Measurements from ENCODE around the gene ACSBG1. TPM values are rescaled to one million over a fixed set of nuclear protein-coding genes. Genes with fewer than 3 reads are reported as not detected.

ACSBG1 gene
- total RNA-seq, 1 donor from 2014 or later = 0.38 TPM

DNA sequence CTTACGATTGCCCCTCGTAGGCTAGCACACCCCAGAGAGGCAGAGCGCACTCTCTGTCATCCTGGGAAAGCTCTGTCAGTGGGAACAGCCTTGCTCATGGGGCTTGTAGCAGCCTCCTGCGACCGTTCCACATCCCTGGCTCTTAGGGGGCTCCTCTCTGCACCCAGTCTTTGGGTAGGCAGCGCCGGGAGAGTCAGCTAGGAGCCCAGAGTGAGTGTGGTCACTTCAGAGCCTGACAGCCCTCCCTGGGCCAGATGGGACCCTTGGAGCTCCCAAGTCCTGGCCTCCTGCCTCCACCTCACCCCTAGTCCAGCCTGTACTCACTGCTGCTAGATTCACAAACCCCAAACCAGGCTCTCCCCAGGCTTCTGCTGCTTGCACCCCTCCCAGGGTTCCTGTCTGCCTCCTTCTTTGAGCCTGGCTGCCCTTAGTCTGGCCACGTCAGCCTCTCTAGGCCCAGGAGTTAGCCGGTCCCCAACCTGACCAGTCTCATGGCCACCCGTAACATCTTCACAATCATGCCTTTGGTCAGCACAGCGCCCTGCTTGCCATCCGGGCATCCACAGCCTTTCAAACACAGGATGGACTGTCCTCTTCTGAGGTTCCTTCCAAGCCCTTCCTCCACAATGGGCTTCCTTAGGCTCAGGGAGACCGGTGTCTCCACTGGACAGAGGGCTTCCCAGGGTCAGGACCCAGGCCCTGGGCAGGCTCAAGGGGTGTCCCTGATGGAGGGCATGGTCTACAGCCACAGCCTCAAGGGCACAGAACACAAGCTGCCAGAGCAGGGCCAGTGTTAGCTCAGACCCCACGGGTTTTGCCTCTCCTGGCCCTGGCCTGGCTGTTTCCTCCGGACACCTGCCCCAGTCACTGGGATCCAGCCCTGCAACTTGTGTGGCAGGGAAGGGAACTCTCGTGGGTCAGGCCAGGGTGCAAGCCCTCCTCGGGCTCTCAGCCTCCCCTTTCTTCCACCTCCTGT, 4.6 kb downstream of the ACSBG1 start:
- intact Hi-C loops (cut with DNase I) = loop anchor here (10.0 kb wide), 1 partner anchor 265 kb away; no protein-coding TSS in a partner anchor
- ATAC-seq (ENCODE audit: poor library complexity) (no peak), DNase-seq (no peak)

- ATAC-seq (ENCODE audit: poor library complexity) (no peak), DNase-seq (no peak)
- intact Hi-C loops (cut with DNase I) = no loop called here
These were observed 5.9 kb downstream of the ACSBG1 start for GRCh38 chr15:78228356-78228996.

DNA sequence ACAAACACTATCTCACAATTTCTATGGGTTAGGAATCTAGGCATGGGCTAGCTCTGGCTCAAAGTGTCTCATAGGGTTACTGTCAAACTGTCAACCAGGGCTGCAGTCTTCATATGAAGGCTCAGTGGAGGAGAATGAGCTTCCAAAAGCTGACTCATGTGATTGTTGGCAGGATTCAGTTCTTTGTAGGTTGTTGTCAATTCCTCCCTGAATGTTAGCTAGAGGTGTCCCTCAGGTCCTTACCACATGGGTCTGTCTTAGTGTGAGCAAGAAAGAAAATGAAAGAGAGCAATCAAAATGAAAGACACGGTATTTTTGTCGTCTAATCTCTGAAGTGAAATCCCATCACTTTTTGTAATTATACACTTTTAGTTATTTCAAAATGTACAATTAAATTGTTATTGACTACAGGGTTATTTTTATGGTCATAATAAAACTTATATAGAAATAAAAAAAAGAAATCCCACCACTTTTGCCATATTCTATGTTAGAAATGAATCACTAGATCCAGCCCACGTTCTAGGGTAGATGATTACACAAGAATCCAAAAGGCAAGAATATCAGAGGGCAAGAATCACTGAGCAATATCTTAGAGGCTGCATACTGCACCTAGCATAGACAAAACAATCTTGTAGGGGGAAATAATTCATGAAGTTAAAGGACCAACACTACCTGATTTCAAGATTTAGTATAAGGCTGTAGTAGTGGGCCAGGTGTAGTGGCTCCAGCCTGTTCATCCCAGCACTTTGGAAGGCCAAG, 8.4 kb downstream of the ACSBG1 start:
- intact Hi-C loops (cut with DNase I) = no loop called here
- DNase-seq = no peak
- no peak for ATAC-seq (ENCODE audit: poor library complexity)

DNA sequence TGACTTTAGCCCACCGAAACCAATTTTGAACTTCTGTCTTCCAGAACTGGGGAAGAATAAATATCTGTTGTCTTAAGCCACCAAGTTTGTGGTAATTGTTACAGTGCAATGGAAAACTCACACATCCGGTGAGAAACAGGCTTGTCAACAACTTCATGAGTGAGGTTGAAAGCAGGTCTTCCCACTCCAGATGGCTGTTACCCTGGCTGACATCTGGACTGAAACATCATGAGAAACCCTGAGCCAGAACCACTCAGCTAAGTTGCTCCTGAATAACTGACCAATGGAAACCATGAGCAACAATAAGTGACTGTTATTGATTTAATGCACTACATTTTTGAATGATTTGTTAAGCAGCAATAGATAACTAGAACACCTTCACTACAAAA, 10.3 kb downstream of the ACSBG1 start:
- ATAC-seq (ENCODE audit: poor library complexity) = peak; percentile 67

GRCh38 chr15:78223396-78224022, 10.9 kb downstream of the ACSBG1 start:
- intact Hi-C loops (cut with DNase I) = no loop called here
- ATAC-seq (ENCODE audit: poor library complexity) = peak; percentile 87
- peak; percentile 66 for DNase-seq

More for the DNA sequence above, 10.3 kb downstream of the ACSBG1 start:
- DNase-seq = no peak
- intact Hi-C loops (cut with DNase I) = no loop called here

GRCh38 chr15:78222745-78223395, 11.5 kb downstream of the ACSBG1 start:
- intact Hi-C loops (cut with DNase I) = no loop called here
- peak; percentile 70 for ATAC-seq (ENCODE audit: poor library complexity)

GRCh38 chr15:78220713-78221112, 13.7 kb downstream of the ACSBG1 start:
- intact Hi-C loops (cut with DNase I) = no loop called here
- DNase-seq = no peak
- no peak for ATAC-seq (ENCODE audit: poor library complexity)

More at GRCh38 chr15:78222745-78223395, 11.5 kb downstream of the ACSBG1 start:
- no peak for DNase-seq

- peak; percentile 83 for DNase-seq
- ATAC-seq (ENCODE audit: poor library complexity) = peak; percentile 89
These were observed 17.9 kb downstream of the ACSBG1 start for GRCh38 chr15:78216276-78217104.

GRCh38 chr15:78213956-78214355, 20.4 kb downstream of the ACSBG1 start:
- intact Hi-C loops (cut with DNase I) = no loop called here
- DNase-seq (no peak), ATAC-seq (ENCODE audit: poor library complexity) (no peak)

More at GRCh38 chr15:78216276-78217104, 17.9 kb downstream of the ACSBG1 start:
- intact Hi-C loops (cut with DNase I) = no loop called here

- no peak for ATAC-seq (ENCODE audit: poor library complexity)
- DNase-seq = no peak
- intact Hi-C loops (cut with DNase I) = no loop called here
These were observed 21.0 kb downstream of the ACSBG1 start for GRCh38 chr15:78213425-78213750.

DNA sequence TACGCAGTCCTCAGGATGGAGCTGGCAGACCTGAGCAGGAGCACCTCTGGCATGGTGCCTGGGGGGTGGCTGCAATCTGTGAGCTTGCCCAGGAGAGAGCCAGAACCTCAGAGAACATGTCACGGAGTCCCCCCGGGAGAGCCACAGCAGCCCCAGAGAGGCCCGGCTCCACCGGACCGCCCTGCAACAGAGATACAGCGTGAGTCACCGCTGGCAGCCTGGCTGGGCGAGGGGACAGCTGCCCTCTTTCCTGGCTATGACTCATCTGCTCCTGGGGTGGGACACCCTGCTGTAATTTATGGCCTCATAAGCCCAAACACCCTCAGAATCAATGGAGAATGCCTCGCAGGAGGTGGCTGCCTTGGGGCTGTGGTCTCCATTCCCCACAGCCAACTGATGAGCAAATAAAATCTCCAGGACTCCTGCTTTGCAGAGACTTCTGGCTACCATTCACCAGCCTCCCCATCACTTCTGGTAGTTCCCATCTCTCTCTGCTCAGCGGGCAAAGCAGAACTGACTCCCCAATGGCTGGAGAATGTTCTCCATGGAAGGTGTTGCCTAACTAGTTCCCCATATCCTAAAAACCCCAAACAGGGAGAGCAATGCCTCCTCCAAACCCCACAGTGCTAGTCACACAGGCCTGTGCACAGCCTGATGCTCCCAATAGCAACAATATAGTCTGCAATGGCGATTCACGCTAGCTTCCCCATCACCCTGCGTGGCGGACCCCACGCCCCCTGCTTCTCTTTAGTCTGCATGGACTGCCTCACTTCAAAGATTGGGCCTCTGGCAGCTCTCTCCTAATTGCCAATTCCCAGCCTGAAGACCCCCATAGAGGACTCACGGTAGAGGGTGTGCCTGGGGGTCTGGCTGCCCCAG, 21.6 kb downstream of the ACSBG1 start:
- DNase-seq (peak; percentile 76), ATAC-seq (ENCODE audit: poor library complexity) (peak; percentile 40)
- intact Hi-C loops (cut with DNase I) = no loop called here

DNA sequence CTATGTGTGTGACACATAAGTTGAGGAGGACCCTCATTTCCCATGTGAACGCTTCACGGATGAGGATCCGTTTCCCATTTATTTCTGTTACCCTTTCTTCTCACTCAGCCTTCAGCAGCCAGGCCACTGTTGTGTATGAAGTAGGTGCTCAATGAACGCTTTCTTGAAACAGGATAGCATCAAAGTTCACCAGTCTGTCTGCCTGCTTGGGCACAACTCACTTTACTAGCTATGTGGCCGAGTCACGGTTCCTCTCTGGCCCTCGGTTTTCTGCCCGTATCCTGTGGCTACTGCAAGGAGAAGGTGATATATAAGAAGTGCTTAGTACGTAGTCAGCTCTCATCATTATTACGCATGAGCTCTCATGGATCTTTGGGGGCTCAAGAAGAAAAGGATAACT, 22.4 kb downstream of the ACSBG1 start:
- DNase-seq (no peak), ATAC-seq (ENCODE audit: poor library complexity) (no peak)
- intact Hi-C loops (cut with DNase I) = no loop called here

DNA sequence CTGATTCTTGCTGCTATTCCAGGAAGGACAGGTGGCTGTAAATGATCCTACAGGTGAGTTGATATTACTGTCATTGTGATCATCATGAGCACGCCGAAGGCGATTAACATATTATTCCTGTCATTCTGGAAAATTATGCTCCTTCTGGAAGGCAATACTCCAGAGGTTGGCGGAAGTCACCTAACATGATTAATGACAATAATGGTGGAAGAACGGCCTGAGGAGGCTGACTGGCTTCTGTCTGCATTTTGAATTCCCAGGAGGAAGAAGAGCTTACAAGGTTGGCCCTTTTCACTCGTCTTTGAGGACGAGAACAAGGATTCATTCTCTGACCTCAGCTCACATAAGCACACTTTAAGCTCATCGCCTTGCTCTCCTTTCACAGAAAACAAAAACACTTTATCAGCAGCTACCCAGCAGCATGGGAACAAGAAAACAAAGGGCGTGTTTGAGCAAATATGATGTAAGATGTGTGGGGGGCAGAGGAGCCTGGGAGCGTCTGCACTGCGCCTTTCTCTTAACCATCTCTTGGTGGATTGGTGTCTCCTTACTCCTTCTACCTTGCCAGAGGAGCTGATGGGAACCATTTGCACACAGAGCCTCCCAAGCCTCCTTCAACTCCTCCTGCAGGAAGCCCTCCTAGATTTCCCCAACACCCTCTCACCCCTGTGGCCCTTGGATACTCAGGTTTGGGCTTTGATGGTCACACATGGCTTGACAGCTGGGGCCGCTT, 23.0 kb downstream of the ACSBG1 start:
- DNase-seq (no peak), ATAC-seq (ENCODE audit: poor library complexity) (no peak)
- intact Hi-C loops (cut with DNase I) = no loop called here

DNA sequence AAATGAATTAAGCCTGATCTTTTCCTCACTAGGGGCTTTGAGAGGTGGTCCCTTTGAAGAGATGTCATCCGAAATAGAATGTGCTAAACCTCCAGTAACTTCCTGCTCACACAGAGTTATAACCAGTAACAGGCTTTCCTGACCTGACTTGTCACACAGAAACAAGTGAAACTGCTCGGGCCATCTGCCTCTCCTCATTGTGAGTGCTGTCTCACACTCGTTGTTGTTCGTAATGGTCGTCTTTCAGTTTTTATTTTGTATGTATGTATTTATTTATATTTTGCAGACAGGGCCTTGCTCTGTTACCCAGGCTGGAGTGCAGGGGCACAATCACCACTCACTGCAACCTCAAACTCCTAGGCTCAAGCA, 24.0 kb downstream of the ACSBG1 start:
- no peak for DNase-seq
- ATAC-seq (ENCODE audit: poor library complexity) = no peak
- intact Hi-C loops (cut with DNase I) = no loop called here

DNA sequence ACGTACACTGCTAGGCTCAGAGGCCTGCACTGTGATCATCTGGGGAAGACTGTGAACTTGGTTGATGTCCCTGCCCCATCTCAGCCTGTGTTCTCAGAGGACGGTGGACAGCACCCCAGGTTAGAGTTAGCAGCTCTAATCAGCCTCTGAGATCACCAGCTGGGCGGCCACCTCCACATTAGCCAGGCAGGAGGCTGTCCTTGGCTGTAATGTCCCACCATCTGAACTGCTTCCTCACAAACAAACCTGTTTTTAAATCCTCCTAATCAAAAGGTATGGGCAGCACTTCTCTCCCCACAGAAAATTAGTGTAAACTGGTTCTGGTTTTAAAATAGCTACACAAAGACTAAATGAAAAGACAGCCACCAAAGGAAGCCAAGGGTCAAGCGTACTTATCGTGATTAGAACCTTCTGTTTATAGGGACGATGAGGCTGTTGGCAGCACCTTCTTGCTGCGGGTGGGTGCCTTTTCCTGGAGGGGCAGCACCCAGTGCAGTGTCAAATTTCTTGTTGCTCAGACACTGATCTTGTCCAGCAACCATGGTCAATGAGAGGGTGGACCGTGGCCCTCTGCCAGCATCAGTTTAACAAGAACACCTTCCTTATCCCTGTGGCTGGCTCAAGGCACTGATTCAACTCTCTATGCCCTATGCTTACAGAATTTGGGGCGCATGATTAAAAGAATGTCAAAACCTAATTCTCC, 24.6 kb downstream of the ACSBG1 start:
- intact Hi-C loops (cut with DNase I) = no loop called here
- DNase-seq = no peak
- peak; percentile 7 for ATAC-seq (ENCODE audit: poor library complexity)

Measured in Right ventricle myocardium superior (tissue), 1 donor.